SK-N-SH (cell line): ENCODE measurements around the gene SRD5A1. TPM values are rescaled to one million over a fixed set of nuclear protein-coding genes. Genes with fewer than 3 reads are reported as not detected.
"Not testable (repeated sequence)": the region's sequence is repeated elsewhere in the genome, so short reads cannot be mapped to it uniquely, and the experiment has no call there.

Experiments used
- CTCF ChIA-PET: fragments of 300-600, 350-600 bp; formaldehyde crosslinking; extraction: SDS; loops from one replicate; lab custom pipeline; 2021; lab: Yijun Ruan, JAX
- POLR2A ChIA-PET: fragments of 350-600 bp; sonication (Branson Sonifier 250); formaldehyde crosslinking; extraction: SDS; loops from one replicate; lab custom pipeline; 2020; ENCODE audit warnings: antibody characterized with exemption, inconsistent platforms; lab: Yijun Ruan, JAX
- DNase-seq: peaks from one replicate; pipeline ENCODE4 v3.0.0; 2012
- H2AFZ ChIP-seq: fragments of 200-600 bp; sonication (generic); 2 replicates; pipeline ENCODE4 v1.8.1; 2016; ENCODE audit warnings: antibody characterized with exemption, mild to moderate bottlenecking, low read depth
- H3F3A ChIP-seq: fragments of 200-600 bp; sonication (generic); replicated peaks from 2 replicates; pipeline ENCODE3; 2016; ENCODE audit warnings: antibody characterized with exemption, mild to moderate bottlenecking; ENCODE audit not compliant: insufficient read depth
- H3K27ac ChIP-seq, 2 experiments: fragments of 200-500 bp in 1 of 2; fragments of 200-600 bp in 1 of 2; sonication (Bioruptor generic) in 1 of 2; sonication (generic), shearing (Covaris generic) in 1 of 2; 2 replicates each; pipeline versions ENCODE4 v1.5.1 to v1.6.1; 2014 to 2016; ENCODE audit warnings: low read depth in 2 of 2, inconsistent platforms in 1 of 2, low read length in 1 of 2, mild to moderate bottlenecking in 1 of 2, mixed read lengths in 1 of 2
- H3K27me3 ChIP-seq: fragments of 200-600 bp; sonication (generic), shearing (Covaris generic); 2 replicates; pipeline ENCODE4 v1.6.1; 2016; ENCODE audit warnings: mixed run types; ENCODE audit not compliant: insufficient read depth
- H3K36me3 ChIP-seq, 2 experiments: fragments of 200-500 bp in 1 of 2; fragments of 200-600 bp in 1 of 2; sonication (Bioruptor generic) in 1 of 2; sonication (generic) in 1 of 2; replicated peaks in 1 of 2; 2 replicates each; pipeline versions ENCODE3 to v1.5.1; 2014 to 2016; ENCODE audit warnings: low read length in 1 of 2, mild to moderate bottlenecking in 1 of 2; ENCODE audit not compliant: insufficient read depth in 2 of 2, control insufficient read depth in 1 of 2
- H3K4me1 ChIP-seq, 2 experiments: fragments of 200-500 bp in 1 of 2; fragments of 200-600 bp in 1 of 2; sonication (Bioruptor generic) in 1 of 2; sonication (generic), shearing (Covaris generic) in 1 of 2; 2 replicates each; pipeline versions ENCODE4 v1.5.1 to v1.6.1; 2014 to 2016; ENCODE audit warnings: low read depth in 1 of 2, low read length in 1 of 2, mixed run types in 1 of 2; ENCODE audit not compliant: insufficient read depth in 2 of 2, control insufficient read depth in 1 of 2
- H3K4me2 ChIP-seq: fragments of 200-600 bp; sonication (generic), shearing (Covaris generic); 2 replicates; pipeline ENCODE4 v1.6.1; 2017; ENCODE audit warnings: mixed run types
- H3K4me3 ChIP-seq, 2 experiments: fragments of 200-500 bp in 1 of 2; fragments of 200-600 bp in 1 of 2; sonication (Bioruptor generic) in 1 of 2; sonication (generic), shearing (Covaris generic) in 1 of 2; 2 replicates each; pipeline versions ENCODE4 v1.5.1 to v1.8.1; 2014 to 2016; ENCODE audit warnings: low read depth in 2 of 2, inconsistent platforms in 1 of 2, low read length in 1 of 2, mild to moderate bottlenecking in 1 of 2, mixed read lengths in 1 of 2, moderate library complexity in 1 of 2
- H3K79me2 ChIP-seq: fragments of 200-600 bp; sonication (generic); 2 replicates; pipeline ENCODE4 v1.8.1; 2017; ENCODE audit warnings: mild to moderate bottlenecking; ENCODE audit not compliant: insufficient read depth
- H3K9ac ChIP-seq: fragments of 200-600 bp; sonication (generic); 2 replicates; pipeline ENCODE4 v1.6.1; 2017; ENCODE audit warnings: mixed run types
- H3K9me2 ChIP-seq: fragments of 200-600 bp; sonication (generic); 2 replicates; pipeline ENCODE4 v1.6.1; 2017; ENCODE audit warnings: mixed run types
- H3K9me3 ChIP-seq: fragments of 200-600 bp; sonication (generic); 2 replicates; pipeline ENCODE4 v1.6.1; 2017; ENCODE audit warnings: mixed run types, mild to moderate bottlenecking, moderate library complexity
- H4K20me1 ChIP-seq: fragments of 200-600 bp; sonication (generic); 2 replicates; pipeline ENCODE4 v1.6.1; 2017; ENCODE audit warnings: mild to moderate bottlenecking, mixed run types; ENCODE audit not compliant: insufficient read depth
- ELF1 ChIP-seq: IDR thresholded peaks from 2 replicates; pipeline ENCODE4 v1.4.0; 2012
- FOSL2 ChIP-seq: IDR thresholded peaks from 2 replicates; pipeline ENCODE4 v1.4.0; 2012; ENCODE audit warnings: low read depth, mild to moderate bottlenecking, moderate library complexity, borderline replicate concordance
- GABPA ChIP-seq: IDR thresholded peaks from 2 replicates; pipeline ENCODE4 v1.4.0; 2012; ENCODE audit warnings: low read depth, mild to moderate bottlenecking
- NRF1 ChIP-seq: IDR thresholded peaks from 2 replicates; pipeline ENCODE4 v1.6.1; 2012; ENCODE audit warnings: low read depth, mild to moderate bottlenecking, low read length
- POLR2AphosphoS5 ChIP-seq: IDR thresholded peaks from 2 replicates; pipeline ENCODE4 v1.6.1; 2012; ENCODE audit warnings: low read depth, low read length
- RCOR1 ChIP-seq: fragments of 150-350 bp; IDR thresholded peaks from 2 replicates; pipeline ENCODE4 v1.6.1; 2017; ENCODE audit warnings: antibody characterized with exemption, low read length
- RXRA ChIP-seq: IDR thresholded peaks from 2 replicates; pipeline ENCODE4 v1.4.0; 2012; ENCODE audit warnings: low read depth, mild to moderate bottlenecking, borderline replicate concordance
- SIN3A ChIP-seq: IDR thresholded peaks from 2 replicates; pipeline ENCODE4 v1.6.1; 2012; ENCODE audit warnings: low read depth, mild to moderate bottlenecking, low read length, moderate library complexity, borderline replicate concordance
- TCF12 ChIP-seq: IDR thresholded peaks from 2 replicates; pipeline ENCODE4 v1.4.0; 2012
- TEAD4 ChIP-seq: IDR thresholded peaks from 2 replicates; pipeline ENCODE4 v1.4.0; 2012; ENCODE audit warnings: mild to moderate bottlenecking, borderline replicate concordance; ENCODE audit not compliant: insufficient read depth
- WGBS: methylation state at CpG from one replicate; pipeline ENCODE4 v1.1.6; 2017; ENCODE audit warnings: low lambda C conversion rate; 5-methylcytosine and 5-hydroxymethylcytosine counted together
- polyA plus RNA-seq, 3 experiments: library from polyadenylated mRNA; depleted of rRNA; stranded (reverse); fragments of >200 nt; gene quantifications; 2 replicates each; pipeline ENCODE4 v1.2.3, GENCODE V29; 2012
- TF ChIP-seq, protein P1 (sequence below): IDR thresholded peaks from 2 replicates; pipeline ENCODE4 v1.4.0; 2012; ENCODE audit warnings: low read depth
- TF ChIP-seq, protein P2 (sequence below): IDR thresholded peaks from 2 replicates; pipeline ENCODE4 v1.6.1; 2012; ENCODE audit warnings: mild to moderate bottlenecking, low read depth, low read length, moderate library complexity
- TF ChIP-seq, protein P3 (sequence below): IDR thresholded peaks from 2 replicates; pipeline ENCODE4 v1.4.0; 2012; ENCODE audit warnings: low read depth, borderline replicate concordance
- TF ChIP-seq, protein P4 (sequence below): fragments of 150-350 bp; IDR thresholded peaks from 2 replicates; pipeline ENCODE4 v1.6.1; 2017; ENCODE audit warnings: antibody characterized with exemption, low read length, low read depth, borderline replicate concordance

The SRD5A1 gene
- polyA plus RNA-seq, 1 of the 3 experiments (the other 2 are of a cell fraction): 24.0 TPM

DNA sequence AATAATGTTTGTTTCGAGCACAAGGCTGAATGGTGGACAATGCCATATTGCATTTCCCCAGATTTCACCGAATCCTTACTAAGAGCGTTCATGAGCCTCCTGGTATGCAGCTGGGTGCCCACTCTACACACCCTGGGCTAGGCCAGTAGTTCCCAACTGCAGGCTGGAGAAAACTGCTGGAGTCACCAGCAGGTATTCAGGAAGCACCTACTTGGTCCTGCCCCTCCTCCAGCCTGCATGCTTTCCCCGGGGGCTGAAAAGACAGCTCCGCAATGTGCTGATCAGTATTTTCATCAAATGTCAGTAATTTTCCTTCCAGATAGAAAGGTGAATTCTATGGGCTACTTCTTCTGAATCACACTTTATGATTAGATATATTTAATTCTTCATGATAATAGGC lies 34.4 kb downstream of the SRD5A1 start (continued):
- TF ChIP-seq, protein P1, sequence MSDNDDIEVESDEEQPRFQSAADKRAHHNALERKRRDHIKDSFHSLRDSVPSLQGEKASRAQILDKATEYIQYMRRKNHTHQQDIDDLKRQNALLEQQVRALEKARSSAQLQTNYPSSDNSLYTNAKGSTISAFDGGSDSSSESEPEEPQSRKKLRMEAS: no peak
- TF ChIP-seq, protein P2, sequence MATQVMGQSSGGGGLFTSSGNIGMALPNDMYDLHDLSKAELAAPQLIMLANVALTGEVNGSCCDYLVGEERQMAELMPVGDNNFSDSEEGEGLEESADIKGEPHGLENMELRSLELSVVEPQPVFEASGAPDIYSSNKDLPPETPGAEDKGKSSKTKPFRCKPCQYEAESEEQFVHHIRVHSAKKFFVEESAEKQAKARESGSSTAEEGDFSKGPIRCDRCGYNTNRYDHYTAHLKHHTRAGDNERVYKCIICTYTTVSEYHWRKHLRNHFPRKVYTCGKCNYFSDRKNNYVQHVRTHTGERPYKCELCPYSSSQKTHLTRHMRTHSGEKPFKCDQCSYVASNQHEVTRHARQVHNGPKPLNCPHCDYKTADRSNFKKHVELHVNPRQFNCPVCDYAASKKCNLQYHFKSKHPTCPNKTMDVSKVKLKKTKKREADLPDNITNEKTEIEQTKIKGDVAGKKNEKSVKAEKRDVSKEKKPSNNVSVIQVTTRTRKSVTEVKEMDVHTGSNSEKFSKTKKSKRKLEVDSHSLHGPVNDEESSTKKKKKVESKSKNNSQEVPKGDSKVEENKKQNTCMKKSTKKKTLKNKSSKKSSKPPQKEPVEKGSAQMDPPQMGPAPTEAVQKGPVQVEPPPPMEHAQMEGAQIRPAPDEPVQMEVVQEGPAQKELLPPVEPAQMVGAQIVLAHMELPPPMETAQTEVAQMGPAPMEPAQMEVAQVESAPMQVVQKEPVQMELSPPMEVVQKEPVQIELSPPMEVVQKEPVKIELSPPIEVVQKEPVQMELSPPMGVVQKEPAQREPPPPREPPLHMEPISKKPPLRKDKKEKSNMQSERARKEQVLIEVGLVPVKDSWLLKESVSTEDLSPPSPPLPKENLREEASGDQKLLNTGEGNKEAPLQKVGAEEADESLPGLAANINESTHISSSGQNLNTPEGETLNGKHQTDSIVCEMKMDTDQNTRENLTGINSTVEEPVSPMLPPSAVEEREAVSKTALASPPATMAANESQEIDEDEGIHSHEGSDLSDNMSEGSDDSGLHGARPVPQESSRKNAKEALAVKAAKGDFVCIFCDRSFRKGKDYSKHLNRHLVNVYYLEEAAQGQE: no peak
- TF ChIP-seq RCOR1: no peak
- no peak for TF ChIP-seq NRF1
- TF ChIP-seq, all 33 proteins: peak for 0

DNA sequence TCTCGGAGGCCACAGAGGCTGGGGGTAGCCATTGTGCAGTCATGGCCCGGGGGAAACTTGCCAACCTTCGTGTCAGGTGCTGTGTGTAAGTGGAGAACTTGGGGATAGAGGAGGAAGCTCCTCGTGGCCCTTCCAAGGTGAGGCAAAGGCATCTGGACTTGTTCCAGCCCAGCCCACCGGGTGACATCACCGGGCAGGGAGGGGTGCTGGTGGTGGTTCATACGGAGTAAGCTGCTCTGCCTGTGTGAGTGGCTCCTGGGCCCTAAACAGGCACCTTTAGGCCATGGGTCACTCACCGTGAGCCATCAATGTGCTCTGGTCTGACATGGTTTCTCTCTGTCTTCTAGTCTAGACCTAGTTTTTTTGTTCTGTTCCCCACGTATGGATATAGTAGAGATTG lies 35.5 kb downstream of the SRD5A1 start:
- H3K4me1 ChIP-seq, H3K9me3 ChIP-seq, H3K79me2 ChIP-seq, H3K27ac ChIP-seq, DNase-seq, POLR2A ChIA-PET, H3K27me3 ChIP-seq, H3K4me2 ChIP-seq, H3K9me2 ChIP-seq, H3F3A ChIP-seq, H3K9ac ChIP-seq, H3K4me3 ChIP-seq, H4K20me1 ChIP-seq, H2AFZ ChIP-seq: not testable (repeated sequence)
- 88% methylated on average over 9 of the region's 9 CpGs for WGBS
- CTCF ChIA-PET: interaction anchor here (1.6 kb wide), 1 partner anchor 15 kb away, joined by 3 read pairs; no protein-coding TSS in a partner anchor
- peaks cover 6 to 25% of the 10 kb centered on the region in 2 experiments for H3K36me3 ChIP-seq

DNA sequence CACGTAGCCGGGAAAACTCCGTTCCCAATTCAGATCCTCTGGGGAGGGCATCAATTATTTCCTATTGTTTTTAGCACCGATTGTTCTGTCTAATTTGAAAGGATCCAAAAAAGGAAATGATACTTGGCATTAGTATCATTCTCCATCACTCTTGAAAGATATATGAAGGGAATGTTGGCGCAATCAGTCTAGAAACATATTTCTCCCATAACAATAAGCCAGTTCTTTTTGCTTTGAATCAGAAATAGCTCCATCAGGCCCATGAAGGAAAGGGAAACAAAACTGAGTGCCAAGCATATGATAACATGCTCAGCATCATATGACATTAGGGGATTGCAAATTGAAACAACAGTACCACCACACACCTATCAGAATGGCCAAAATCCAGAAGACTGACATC lies 39.8 kb downstream of the SRD5A1 start:
- WGBS: 83% methylated on average over 5 of the region's 5 CpGs
- CTCF ChIA-PET: interaction anchor here (0.7 kb wide), 1 partner anchor 13 kb away, joined by 3 read pairs; no protein-coding TSS in a partner anchor
- no peak for TF ChIP-seq POLR2AphosphoS5
- TF ChIP-seq GABPA: no peak
- TF ChIP-seq, protein P2: no peak
- no peak for TF ChIP-seq TCF12
- TF ChIP-seq SIN3A: no peak
- no peak for TF ChIP-seq ELF1
- TF ChIP-seq RXRA: no peak
- TF ChIP-seq TEAD4: no peak
- TF ChIP-seq, protein P3, sequence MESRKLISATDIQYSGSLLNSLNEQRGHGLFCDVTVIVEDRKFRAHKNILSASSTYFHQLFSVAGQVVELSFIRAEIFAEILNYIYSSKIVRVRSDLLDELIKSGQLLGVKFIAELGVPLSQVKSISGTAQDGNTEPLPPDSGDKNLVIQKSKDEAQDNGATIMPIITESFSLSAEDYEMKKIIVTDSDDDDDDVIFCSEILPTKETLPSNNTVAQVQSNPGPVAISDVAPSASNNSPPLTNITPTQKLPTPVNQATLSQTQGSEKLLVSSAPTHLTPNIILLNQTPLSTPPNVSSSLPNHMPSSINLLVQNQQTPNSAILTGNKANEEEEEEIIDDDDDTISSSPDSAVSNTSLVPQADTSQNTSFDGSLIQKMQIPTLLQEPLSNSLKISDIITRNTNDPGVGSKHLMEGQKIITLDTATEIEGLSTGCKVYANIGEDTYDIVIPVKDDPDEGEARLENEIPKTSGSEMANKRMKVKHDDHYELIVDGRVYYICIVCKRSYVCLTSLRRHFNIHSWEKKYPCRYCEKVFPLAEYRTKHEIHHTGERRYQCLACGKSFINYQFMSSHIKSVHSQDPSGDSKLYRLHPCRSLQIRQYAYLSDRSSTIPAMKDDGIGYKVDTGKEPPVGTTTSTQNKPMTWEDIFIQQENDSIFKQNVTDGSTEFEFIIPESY: no peak
- TF ChIP-seq RCOR1: no peak
- no peak for TF ChIP-seq FOSL2
- TF ChIP-seq, protein P1: no peak
- TF ChIP-seq, protein P4, sequence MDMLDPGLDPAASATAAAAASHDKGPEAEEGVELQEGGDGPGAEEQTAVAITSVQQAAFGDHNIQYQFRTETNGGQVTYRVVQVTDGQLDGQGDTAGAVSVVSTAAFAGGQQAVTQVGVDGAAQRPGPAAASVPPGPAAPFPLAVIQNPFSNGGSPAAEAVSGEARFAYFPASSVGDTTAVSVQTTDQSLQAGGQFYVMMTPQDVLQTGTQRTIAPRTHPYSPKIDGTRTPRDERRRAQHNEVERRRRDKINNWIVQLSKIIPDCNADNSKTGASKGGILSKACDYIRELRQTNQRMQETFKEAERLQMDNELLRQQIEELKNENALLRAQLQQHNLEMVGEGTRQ: no peak

More for the DNA sequence above, 39.8 kb downstream of the SRD5A1 start:
- no peak overlapping the region for H3K9ac ChIP-seq
- no peak for DNase-seq
- no peaks in the 10 kb centered on the region for H3K4me1 ChIP-seq
- H2AFZ ChIP-seq: no peak overlapping the region
- H4K20me1 ChIP-seq: no peaks in the 10 kb centered on the region
- POLR2A ChIA-PET: no interaction called here
- no peaks in the 10 kb centered on the region for H3F3A ChIP-seq
- peaks cover 4 to 25% of the 10 kb centered on the region in 2 experiments for H3K36me3 ChIP-seq
- no peak overlapping the region for H3K4me2 ChIP-seq
- H3K27ac ChIP-seq: no peak overlapping the region
- no peak overlapping the region for H3K4me3 ChIP-seq
- no peaks in the 10 kb centered on the region for H3K27me3 ChIP-seq
- no peaks in the 10 kb centered on the region for H3K9me3 ChIP-seq
- no peaks in the 10 kb centered on the region for H3K9me2 ChIP-seq
- no peaks in the 10 kb centered on the region for H3K79me2 ChIP-seq
